Endometrial microvascular endothelial cells (primary cell): ENCODE results near the gene CKMT1B. TPM values are rescaled to one million over a fixed set of nuclear protein-coding genes. Genes with fewer than 3 reads are reported as not detected.
"Not testable (repeated sequence)": the region's sequence is repeated elsewhere in the genome, so short reads cannot be mapped to it uniquely, and the experiment has no call there.

Experiments used
- in situ Hi-C: cut with HindIII; loops from 2 replicates; pipeline ENCODE4 v1.10.0; 2017; ENCODE audit warnings: low sequenced_read_pairs, low pct_unique_long_range_greater_than_20kb; ENCODE audit errors: inconsistent ontology term
- total RNA-seq: library from RNA; depleted of rRNA; stranded (reverse); fragments of >200 nt; gene quantifications from one replicate; pipeline ENCODE4 v1.2.3, GENCODE V29; 2015; ENCODE audit errors: inconsistent ontology term

The CKMT1B gene
- not detected for total RNA-seq

DNA sequence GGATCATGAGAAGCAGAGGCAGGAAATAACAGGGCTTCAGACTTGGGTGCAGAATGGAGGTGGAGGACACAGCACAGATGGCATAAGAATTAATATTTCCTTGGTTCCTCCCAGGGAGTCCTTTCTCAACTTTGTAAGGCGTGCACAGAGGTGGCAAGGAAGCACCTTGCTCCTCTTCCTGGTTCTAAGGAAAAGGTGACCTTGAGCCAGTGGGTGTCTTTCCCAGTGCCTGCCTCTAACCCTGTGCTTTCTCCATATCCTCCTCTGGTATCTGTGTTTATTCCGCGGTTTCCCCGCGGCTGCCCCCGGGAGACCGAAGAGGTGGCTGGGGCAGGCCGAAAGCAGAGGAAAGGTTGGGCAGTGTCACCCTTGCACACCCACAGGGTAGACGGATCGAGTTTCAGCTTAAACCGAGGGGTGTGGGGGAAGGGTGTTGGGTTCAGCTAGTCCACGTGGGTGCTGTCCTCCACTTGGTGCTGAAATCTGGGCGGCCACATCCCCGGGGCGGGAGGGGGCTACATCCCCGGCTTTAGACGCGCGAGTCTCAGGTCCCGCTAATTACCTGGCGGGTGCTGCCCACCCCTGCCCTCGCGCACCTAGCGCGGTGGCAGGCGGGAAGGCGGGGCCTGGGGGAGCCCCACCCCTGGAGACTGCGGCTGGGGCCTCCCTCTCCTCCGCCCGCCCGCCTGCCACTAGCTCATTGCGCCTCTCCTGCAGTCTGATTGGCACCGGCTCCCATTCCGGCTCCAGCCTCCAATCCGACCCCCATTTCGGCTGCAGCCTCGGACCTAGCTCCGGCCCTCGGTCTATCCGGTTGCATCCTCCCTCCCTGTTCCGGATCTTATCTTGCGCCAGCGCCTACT is at the start of gene CKMT1B:
TSS of gene CKMT1B (plus strand) at position 700 of the 863 bp plus-strand sequence. CDS start 192 bp downstream, outside the sequence.
- in situ Hi-C loops = not testable (repeated sequence)

DNA sequence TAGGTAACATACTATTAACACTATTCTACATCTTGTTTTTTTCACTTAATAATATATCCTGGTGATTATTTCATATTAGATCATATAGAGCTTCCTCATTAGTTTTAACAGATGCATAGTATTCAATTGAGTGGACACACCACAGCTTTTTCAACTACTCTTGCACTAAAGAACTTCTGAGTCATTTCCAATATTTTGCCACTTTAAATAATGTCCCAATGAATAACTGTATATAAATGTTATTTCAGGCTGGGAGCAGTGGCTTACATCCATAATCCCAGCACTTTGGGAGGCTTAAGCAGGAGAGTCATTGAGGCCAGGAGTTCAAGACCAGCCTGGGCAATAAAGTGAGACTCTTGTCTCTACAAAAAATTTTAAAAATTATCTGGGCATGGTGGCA is 49.6 kb upstream of the CKMT1B start:
- in situ Hi-C loops = no loop called here

DNA sequence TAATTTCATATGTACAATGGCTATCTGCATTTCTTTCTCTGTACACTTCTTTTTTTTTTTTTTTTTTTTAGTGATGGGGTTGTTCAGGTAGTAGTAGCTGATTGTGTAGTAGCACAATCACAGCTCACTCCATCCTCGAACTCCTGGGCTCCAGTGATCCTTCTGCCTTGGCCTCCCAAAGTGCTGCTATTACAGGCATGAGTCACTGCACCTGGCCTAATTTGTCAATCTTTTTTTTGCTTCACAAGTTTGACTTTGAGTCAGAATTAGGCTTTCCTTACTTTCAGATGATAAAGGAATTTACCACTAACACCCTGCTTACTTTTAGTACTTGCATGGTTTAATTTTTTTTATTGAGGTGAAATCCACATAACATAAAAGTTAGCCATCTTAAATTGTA is 48.4 kb upstream of the CKMT1B start:
- in situ Hi-C loops = no loop called here

DNA sequence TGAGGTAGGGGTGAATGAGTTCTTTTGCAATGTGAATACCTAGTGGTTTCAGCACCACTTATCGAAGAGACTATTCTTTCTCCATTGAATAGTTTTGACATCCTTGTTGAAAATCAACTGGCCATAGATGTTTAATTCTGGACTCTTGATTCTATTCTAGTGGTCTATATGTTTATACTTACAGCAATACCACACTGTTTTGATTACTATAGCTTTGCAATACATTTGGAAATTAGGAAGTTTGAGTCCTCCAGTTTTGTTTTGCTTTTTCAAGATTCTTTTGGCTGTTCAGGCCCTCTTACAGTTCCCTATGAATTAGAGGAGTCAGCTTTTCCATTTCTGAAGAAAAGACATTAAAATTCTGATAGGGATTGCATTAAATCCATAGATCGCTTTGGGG is 46.3 kb upstream of the CKMT1B start:
- in situ Hi-C loops = no loop called here

DNA sequence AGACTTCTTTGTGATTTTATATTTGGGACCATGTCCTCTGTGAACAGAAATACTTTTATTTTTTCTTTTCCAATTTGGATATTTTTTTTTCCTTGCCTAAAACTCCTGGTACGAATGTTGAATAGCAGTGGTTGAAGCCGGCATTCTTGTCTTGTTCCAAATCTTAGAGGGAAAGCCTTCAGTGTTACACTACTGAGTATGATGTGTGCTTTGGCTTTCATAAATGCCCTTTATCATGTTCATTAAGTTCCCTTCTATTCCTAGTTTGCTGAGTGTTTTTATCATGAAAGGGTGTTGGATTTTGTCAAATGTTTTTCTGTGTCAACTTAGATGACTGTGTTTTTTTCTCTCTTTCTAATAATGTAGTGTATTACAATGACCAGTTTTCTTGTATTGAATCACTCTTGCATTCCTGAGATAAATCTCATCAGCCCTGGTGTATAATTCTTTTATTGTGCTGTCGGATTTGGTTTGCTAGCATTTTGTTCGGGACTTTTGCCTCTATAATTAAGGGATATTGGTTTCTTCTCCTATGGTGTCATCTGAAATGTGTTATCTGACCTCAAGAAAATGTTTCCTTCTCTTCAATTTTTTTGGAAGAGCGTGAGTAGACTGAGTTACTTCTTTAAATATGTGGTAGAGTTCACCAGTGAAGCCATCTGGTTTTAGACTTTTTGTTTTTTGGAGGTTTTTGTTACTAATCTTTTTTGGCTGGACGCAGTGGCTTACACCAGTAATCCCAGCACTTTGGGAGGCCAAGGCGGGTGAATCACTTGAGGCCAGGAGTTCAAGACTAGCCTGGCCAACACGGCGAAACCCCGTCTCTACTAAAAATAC is 43.1 kb upstream of the CKMT1B start:
- in situ Hi-C loops = no loop called here

DNA sequence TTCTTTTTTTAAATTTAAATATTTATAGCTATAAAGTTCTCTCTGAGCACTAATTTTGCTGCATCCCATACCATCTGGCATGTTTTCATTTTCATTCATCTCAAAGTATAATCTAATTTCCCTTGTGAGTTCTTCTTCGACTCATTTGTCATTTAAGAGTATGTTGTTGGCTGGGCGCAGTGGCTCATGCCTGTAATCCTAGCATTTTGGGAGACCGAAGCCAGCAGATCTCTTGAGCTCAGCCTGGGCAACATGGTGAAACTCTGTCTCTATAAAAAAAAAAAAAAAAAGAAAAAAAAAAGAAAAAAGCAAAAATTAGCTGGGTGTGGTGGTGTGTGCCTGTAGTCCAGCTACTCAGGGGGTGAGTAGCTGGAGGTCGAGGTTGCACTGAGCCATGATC is 41.6 kb upstream of the CKMT1B start:
- in situ Hi-C loops = no loop called here

DNA sequence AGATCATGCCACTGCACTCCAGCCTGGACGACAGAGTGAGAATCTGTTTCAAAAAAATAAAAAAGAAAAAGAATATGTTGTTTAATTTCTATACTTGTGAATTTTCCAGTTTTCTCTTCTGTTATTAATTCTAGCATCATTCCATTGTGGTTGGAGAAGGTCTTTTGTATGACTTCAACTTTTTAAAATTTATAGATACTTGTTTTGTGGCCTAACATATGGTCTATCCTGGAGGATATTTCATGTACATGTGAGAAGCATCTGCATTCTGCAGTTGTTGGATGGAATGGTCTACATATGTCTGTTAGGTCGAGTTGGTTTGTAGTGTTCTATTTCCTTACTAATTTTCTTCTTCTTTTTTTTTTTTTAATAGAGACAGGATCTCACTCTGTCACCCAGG is 40.8 kb upstream of the CKMT1B start:
- in situ Hi-C loops = no loop called here

DNA sequence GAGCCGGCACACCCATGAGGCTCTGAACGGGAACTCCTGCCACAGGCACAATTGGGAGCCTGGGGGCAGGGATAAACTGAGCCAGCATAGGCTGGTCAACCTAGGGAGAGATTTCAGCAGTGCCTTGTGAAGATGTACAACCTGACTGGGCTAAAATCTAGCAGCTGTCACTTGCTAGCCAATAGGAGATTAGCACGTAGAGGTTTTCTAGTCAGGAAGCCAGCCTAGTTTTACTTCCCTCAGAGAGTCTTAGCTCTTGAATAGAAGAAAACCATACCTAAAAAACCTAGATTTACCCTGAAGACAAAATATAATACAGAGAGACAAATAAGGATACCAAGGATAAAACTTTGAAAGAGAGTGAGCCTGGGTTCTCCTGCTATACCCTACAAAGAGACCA is 31.1 kb upstream of the CKMT1B start:
- in situ Hi-C loops = not testable (repeated sequence)

DNA sequence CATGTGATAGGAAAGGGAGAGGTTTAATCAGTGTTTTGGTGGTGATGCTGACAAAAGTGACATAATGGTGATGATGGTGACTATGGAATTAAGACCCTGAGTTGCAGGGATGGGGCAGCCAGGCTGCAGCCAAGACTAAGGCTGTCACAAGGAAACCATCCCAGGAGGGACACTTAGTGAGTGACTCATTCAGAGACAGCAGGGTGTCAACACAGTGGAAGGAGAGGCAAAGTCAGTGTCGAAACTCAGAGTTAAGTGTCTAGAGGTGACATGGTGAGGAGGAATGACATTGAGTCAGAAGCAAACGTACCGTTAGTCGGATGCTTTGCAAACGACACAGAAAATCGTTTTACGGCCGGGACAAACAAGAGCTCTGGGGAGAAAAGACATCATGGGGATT is 30.0 kb upstream of the CKMT1B start:
- in situ Hi-C loops = not testable (repeated sequence)

DNA sequence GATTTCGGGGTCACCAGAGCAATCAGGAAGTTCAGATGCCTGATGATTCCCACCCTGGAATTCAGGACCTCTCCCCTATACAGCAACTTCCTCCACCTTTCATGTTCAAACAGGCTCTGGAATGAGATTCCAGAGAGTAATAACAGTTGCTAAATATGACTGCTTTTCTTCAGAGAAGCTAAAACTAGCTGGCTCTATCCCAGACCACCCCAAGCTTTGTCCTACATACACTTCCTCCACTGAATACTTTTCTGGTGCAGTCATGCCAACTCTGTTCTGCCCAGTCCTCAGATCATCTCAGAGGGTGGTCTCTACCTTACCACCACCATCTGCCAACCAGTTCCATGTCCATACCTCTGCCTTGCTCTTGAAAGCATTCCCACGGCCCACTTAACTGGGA is 27.2 kb upstream of the CKMT1B start:
- in situ Hi-C loops = not testable (repeated sequence)

DNA sequence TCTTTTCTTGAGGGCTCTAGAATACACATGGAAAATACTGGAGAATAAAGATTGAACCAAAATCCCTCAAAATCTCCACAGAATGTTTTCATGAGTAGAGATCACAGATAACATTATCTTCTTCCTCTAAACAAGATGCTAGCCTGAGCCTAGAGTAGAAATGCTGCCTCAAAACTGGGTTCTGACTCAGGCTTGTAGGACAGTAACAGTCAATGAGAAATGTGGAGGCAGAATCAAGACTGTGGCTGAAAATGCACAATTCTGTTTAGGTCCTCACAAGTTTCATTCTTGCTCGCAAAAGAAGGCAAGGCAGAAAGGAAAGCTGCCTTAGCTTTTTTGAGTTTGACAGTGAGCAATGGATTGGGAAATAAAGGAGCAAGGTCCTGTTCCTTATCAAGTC is 19.2 kb upstream of the CKMT1B start:
- in situ Hi-C loops = not testable (repeated sequence)

DNA sequence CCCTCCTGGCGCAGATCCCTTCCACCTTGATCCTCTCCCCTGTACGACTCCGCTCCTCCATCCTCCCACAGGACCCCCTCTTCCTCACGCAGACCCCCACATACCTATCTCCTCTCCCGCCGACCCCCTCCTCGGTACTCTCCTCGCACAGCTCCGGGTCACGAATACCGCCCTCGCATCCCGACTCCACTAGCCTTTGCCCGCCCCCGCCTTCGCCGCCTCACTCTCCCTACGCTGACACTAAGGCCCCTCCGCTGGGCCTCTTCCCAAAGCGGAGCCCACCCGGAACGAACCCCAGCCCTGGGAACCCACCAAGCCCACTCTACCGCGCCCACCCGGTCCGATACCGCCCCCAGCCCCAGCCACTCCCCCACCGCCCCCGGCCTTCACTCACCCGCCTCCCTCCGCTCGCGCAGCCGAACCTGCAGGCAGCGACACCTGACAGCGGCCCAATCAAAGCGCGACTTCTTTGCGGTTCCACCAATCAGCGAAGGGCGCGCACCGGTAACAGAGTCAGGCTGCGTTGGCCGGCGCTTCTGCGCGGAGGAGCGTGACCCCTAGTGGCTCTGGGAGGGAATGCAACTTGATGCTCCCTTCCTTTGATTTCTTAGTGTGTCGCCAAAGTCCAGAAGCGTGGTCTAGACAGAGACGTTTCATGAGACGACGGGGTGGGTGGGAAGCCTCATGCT is 3.9 kb upstream of the CKMT1B start, which contains the start of gene PPIP5K1:
TSS of gene PPIP5K1 (minus strand) at position 431 of the 689 bp plus-strand sequence. CDS start 5,704 bp downstream, outside the sequence.
- in situ Hi-C loops = not testable (repeated sequence)

DNA sequence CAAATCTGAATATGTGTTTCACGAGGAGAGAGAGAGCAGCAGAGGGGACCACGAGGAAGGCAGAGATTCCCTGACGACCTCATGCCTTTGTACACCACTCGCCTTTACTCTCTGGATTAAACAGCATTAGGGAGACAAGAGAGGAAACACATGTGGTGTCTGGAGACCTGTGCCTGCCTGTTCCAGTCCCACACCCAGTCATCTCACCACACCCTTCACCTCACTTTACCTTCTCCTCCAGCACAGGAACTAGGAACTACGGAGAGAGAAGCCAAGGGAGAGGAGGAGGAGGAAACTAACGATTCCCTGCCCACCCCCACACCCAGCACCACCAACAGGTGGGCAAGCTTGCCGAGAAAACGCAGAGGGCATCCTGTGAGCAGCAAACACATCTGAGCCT is 986 bp upstream of the CKMT1B start:
- in situ Hi-C loops = not testable (repeated sequence)

DNA sequence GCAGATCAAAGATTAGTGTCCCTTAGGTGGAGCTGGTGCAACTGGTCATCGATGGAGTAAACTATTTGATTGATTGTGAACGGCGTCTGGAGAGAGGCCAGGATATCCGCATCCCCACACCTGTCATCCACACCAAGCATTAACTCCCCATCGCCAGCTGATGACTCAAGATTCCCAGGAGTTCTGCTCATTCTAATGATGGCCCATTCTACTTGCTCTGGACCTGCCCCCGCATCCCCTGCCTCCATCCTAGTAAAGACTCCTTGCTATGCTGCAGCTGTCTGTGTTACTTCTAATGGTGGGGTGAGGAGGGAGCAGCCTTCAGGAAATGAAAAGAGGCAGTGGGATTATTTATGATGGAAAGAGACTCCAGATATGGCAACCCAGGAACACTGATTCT is 5.3 kb downstream of the CKMT1B start:
- in situ Hi-C loops = not testable (repeated sequence)

DNA sequence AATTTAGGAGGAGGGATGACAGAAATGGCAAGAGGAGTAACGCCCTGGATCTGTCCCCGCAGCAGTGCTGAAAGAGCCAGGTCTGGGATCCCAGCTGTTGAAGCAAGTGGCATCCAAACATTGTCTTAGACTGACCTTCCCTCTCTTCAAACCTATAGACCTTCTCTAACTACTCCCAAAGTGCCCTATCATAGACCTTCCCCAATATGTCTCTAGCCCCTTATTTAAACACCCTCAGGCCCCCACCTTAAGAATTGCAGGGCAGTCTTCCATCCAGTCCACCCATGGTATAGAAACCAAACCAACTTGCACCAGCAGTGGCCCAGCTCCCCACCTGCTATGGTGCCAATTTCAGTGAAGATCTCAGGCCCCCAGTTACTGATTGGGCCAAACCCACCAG is 6.4 kb downstream of the CKMT1B start:
- in situ Hi-C loops = not testable (repeated sequence)

DNA sequence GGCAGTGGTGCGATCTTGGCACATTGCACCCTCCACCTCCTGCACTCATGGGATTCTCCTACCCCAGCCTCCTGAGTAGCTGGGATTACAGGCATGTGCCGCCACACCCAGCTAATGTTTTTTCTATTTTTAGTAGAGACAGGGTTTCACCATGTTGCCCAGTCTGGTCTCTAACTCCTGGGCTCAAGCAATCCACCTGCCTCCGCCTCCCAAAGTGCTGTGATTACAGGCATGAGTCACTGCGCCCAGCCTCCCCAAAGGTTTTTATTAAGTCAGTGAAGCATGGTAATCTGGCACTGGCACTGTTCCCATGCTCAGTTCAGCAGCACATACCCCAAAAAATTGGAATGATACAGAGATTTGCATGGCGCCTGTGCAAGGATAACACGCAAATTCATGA is 8.4 kb downstream of the CKMT1B start:
- in situ Hi-C loops = not testable (repeated sequence)

DNA sequence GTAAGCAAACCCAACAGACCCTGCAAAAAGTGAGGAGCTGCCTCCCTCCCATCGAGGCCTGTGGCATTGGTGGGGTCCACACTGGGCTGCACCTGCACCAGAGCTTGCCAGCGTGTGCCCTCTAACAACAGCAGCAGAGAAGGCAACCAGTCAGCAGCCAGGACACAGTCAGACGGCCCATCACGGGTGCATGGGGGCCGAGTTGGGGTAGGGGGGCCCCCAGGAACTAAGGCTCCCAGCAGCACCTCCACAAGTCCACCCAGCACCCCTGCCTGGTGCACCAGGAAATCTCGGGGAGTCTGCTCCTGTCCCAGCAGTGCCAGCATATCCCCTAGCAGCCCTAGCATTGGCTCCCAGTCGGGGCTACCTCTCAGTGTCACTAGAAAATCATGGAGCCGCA is 23.9 kb downstream of the CKMT1B start:
- in situ Hi-C loops = not testable (repeated sequence)

DNA sequence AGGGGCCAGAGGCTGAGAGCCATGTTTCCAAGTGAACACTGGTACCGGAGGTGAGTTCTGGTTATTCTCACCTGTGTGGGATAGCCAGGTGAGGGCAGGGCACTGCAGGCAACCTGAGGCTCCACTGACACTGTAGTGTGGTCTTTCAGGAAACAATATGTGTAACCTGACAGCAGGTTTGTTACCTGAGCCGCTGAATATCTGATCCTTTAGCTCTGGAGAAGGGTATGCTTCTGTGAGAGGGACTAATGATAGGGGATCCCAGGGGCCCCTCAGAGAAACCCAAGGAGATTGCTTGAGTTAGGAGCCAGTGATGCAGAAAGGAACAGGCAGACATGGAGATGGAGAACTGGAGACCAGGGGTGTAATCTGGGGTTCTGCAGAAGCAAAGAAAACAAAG is 24.9 kb downstream of the CKMT1B start, which contains the start of gene STRC:
TSS of gene STRC (minus strand) at position 101 of the 400 bp plus-strand sequence. CDS start at position 23, 78 bp downstream.
- in situ Hi-C loops = not testable (repeated sequence)
